HG02759 (cell line): Measurements from ENCODE around the gene SLAMF7.
A peak's percentile ranks its signal among the peaks of the same experiment; 100 is the strongest.
"Not testable (repeated sequence)": the region's sequence is repeated elsewhere in the genome, so short reads cannot be mapped to it uniquely, and the experiment has no call there.

Experiments
- ATAC-seq: cut with Tn5 transposase; IDR thresholded peaks from one replicate; pipeline ENCODE4 v1.9.1; 2021; ENCODE audit warnings: mild to moderate bottlenecking, moderate library complexity; ENCODE audit not compliant: unreplicated experiment

Gene SLAMF7

GRCh38 chr1:160739098-160739511 is at the start of gene SLAMF7:
TSS of gene SLAMF7 (plus strand) at chr1:160739247. CDS start at chr1:160739302, 55 bp downstream.
- ATAC-seq, result peak; percentile 71

DNA sequence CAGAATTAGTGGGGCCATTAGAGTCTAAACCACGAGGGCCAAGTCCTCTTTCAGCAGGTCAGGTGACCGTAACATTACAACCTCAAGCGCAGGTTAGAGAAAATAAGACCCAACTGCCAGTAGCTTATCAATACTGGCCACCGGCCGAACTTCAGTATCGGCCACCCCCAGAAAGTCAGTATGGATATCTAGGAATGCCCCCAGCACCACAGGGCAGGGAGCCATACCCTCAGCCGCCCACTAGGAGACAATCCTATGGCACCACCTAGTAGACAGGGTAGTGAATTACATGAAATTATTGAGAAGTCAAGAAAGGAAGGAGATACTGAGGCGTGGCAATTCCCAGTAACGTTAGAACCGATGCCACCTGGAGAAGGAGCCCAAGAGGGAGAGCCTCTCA is 46.7 kb upstream of the SLAMF7 start:
- ATAC-seq, result not testable (repeated sequence)

GRCh38 chr1:160702100-160702499 is 36.9 kb upstream of the SLAMF7 start:
- no peak for ATAC-seq

DNA sequence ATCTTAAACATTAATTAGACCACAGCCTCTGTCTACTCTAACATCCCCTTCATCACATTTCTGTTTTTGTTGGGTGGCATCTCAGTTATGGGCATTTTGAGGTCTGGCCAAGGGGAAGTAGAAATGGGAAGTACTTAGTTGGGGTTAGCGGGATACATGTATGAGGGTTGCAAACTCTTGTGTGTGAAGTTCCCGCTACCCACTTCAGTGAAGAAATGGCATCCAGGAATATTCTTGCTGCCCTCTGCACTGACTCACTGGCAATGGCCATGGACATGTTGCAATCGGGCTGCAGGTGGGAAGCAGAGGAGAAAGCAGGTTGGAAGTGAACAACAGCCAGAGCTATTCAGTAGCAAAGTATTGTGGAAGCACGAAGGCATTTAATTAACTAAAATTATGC is 34.8 kb upstream of the SLAMF7 start:
- no peak for ATAC-seq

GRCh38 chr1:160705212-160705621 is 33.8 kb upstream of the SLAMF7 start:
- ATAC-seq, result not testable (repeated sequence)

GRCh38 chr1:160705742-160706141 is 33.3 kb upstream of the SLAMF7 start:
- no peak for ATAC-seq

DNA sequence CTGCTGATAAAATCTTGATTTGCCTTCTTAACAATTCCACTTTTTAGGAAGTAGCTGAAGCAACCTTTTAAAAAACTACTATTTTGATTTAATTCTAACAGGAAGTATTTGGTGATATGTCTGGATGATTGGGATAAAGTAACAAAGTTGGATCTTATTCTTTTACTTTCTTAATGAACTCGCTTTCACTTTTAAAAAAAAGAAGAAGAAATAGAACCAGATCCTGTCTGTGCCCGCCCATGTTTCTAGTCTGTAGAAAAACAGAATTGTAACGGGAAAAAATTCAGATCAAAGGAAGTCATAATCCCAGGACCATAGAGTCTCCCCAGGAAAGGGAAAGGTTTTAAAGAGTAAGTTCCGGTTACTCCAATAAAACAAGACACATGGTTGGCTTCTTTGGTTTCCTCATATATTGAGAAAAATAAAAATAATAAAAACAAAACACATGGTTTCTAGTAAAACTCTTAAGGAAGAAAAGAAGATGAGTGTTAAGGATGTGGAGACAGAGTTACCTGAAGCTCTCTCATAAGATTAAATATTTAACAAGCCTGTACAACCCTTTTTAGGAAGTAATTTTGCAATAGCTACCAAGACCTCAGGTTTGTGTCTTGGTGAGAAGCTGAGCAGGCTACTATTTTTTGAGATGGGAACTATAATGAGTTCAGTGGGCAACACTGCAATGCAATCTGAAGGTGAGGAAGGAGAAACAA is 32.4 kb upstream of the SLAMF7 start:
- no peak for ATAC-seq

DNA sequence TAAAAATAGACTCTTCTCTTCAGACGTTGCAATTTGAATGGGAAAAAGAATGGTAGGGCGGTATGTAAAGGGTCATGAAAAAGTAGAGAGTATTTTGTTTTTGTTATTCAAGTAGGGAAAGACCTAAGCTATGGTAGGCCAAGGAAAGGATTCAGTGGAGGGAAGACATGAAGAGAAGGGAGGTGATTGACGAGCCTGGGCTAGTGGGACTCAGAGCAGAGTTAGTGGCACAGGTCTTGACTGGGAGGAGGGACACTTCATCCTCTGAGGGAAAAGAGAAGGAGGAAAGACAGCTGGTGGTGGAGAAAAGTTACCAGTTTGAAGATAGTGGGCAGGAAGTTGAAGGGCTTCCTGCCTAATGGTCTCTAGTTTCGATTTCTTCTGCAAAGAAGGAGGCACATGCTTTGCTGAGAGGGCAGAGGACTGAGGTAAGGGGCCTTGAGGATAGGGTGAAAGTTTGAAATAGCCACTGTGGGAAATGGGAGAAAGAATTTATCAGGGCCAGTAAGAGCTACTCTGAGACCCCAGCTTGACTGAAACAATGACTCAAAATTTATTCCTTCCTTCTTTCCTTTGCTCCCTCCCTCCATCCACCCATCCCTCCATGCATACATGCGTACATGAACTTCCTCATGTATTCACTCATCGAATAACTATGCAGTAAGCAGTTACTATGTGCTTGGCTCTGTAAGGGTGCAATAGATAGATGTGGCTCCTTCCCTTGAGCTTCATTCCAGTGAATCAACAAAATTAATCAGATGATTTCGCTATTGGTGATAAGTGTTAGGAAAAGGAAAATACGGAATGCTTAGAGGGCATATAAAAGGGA is 31.6 kb upstream of the SLAMF7 start:
- ATAC-seq, result no peak

DNA sequence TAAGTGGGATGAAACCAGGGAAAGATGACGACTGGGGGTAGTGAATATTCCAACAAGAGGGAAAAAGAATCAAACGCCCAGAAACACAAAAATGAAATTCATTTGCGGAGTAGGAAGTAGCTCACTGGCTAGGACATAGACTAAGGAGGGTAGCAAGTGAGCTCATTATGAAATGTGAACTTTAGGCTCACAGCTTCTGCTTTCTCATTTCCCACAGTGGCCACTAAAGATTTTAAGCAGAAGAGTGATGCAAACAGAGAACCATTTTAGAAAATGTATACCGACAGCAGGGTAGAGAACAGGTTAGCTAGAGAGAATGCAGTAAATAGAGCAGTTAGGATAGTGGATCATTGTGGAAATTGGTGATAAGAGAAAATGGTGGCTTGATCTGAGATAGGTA is 30.9 kb upstream of the SLAMF7 start:
- ATAC-seq, result peak; percentile 20

DNA sequence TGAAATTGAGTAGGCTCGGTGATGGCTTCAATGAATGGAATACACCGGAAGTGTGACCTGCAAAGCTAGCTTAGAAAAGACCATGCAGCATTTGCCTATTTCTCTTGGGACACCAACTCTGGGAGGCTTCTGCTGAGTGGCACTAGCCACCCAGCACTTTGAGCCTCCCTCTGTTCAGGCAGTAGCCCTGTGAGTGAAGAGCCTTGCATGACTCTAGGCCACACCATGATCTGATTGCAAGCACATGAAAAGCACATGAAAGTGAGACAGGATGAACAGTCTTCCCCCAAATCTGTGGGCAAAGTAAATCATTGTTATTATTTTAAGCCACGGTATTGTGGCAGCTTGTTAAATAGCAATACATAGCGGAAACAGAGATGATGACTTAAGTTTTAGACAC is 30.2 kb upstream of the SLAMF7 start:
- ATAC-seq, result peak; percentile 41

- no peak for ATAC-seq
Observed at GRCh38 chr1:160709715-160710114, 29.3 kb upstream of the SLAMF7 start.

- ATAC-seq, result no peak
Observed at GRCh38 chr1:160710517-160711252, 28.4 kb upstream of the SLAMF7 start.

DNA sequence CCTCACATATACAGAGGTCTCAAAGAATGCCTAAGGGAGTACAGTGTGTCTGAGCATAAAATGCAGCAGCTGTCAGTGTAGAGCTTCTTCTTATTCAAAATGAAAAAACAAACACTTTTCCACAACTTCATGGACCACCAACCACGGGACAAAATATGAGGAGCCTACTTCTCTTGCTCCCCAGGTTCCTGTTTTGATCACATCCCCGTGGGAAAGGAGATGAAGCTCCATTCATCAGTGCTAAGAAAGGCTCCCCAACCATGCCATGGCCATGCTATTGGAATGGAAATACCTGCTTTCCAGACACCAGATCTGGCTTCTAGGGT is 27.8 kb upstream of the SLAMF7 start:
- no peak for ATAC-seq

DNA sequence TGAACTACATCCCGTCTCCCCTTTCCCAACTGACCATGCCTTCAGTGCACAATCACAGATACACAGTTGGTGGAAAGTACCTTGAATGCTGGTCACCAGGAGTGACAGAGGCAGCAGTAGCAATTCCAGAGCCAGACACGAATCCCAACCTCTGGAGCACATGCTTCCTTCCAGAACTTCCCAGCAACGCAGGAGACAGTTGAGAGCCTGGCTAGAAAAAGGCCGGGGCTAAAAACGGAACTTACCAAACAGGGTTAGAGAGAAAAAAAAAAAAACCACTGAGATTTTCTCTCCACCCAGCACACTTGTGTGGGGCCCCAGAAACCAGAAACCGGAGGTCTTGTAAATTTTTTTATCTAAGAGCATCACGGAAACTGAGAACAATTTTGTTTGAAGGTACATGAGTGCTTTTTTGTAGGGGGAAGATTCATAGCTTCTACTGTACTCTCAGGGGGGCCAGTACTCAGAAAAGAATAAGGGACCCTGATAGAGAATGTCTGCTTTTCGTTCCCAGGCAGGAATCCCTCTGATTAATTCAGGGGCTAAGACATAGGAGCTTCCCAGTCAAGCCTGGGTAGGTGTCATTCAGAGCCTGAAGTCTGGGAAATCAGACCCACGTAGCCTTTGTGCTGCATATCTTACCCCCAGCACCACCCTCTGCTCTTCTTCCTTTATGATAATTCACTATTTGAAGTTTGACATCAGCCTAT is 27.3 kb upstream of the SLAMF7 start, which contains the start of gene CD48:
Gene CD48 (minus strand): TSS at position 221 of the 710 bp plus-strand sequence. CDS start 59 bp downstream, at position 162.
- ATAC-seq, result peak; percentile 39

GRCh38 chr1:160712525-160713080 is 26.4 kb upstream of the SLAMF7 start:
- not testable (repeated sequence) for ATAC-seq

- no peak for ATAC-seq
Observed at GRCh38 chr1:160713161-160713560, 25.9 kb upstream of the SLAMF7 start.

- not testable (repeated sequence) for ATAC-seq
Observed at GRCh38 chr1:160714034-160714648, 24.9 kb upstream of the SLAMF7 start.

- no peak for ATAC-seq
Observed at GRCh38 chr1:160716013-160716412, 23.0 kb upstream of the SLAMF7 start.

DNA sequence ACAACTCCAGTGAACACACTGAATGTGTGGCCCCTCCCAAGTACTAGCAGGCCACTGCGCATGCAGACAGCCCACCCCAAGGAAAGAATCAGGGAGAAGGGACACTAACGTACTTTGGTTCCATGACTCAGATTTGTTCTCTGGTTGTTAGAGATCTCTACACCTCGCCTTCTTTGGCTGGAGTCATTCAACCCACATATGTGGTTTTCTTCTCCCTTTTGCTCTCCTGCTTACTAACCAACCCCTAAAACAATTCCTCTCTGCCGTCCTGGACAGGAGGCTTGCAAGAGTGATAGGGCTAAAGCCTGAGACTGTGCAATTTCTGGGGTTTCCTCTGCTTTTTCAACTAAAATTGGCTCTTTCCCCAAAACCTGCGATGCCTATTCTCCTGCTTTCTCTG is 21.7 kb upstream of the SLAMF7 start:
- ATAC-seq, result no peak

- no peak for ATAC-seq
Observed at GRCh38 chr1:160718210-160718609, 20.8 kb upstream of the SLAMF7 start.
